GM12875 (cell line): ENCODE measurements around the gene ARHGAP5.

Experiments used
- H3K4me3 ChIP-seq: one replicate; pipeline ENCODE4 v1.5.1; 2011; ENCODE audit warnings: low read depth, low read length, control low read depth
- TF ChIP-seq, protein P1 (sequence below): IDR thresholded peaks from 2 replicates; pipeline ENCODE4 v1.5.1; 2011; ENCODE audit warnings: low read depth, mild to moderate bottlenecking, control low read depth, inconsistent platforms, low read length, moderate library complexity, borderline replicate concordance; ENCODE audit not compliant: insufficient read depth

ARHGAP5 gene

DNA sequence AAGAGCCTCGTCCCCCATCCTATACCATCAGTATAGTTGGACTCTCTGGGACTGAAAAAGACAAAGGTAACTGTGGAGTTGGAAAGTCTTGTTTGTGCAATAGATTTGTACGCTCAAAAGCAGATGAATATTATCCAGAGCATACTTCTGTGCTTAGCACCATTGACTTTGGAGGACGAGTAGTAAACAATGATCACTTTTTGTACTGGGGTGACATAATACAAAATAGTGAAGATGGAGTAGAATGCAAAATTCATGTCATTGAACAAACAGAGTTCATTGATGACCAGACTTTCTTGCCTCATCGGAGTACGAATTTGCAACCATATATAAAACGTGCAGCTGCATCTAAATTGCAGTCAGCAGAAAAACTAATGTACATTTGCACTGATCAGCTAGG is 13.6 kb downstream of the ARHGAP5 start:
- H3K4me3 ChIP-seq, result no peak overlapping the region
- TF ChIP-seq, protein P1, sequence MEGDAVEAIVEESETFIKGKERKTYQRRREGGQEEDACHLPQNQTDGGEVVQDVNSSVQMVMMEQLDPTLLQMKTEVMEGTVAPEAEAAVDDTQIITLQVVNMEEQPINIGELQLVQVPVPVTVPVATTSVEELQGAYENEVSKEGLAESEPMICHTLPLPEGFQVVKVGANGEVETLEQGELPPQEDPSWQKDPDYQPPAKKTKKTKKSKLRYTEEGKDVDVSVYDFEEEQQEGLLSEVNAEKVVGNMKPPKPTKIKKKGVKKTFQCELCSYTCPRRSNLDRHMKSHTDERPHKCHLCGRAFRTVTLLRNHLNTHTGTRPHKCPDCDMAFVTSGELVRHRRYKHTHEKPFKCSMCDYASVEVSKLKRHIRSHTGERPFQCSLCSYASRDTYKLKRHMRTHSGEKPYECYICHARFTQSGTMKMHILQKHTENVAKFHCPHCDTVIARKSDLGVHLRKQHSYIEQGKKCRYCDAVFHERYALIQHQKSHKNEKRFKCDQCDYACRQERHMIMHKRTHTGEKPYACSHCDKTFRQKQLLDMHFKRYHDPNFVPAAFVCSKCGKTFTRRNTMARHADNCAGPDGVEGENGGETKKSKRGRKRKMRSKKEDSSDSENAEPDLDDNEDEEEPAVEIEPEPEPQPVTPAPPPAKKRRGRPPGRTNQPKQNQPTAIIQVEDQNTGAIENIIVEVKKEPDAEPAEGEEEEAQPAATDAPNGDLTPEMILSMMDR, result no peak

DNA sequence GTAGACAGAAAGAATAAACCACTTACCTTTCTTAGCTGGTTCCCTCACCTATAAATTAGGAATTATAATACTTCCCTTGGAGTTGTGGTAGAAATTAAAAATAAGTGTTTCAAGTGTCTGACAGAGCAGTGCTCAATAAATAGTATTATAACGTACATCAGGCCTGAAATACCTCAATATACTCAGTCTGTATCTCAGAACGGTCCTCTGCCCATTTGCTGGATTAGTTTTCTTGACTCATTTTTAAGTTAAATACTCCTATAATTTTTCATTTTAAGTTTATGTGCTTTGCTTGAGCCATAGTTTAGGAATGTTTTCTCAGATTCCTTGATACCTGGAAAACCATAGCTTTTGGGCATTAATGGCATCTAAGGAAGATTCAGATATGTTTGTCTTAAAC is 22.4 kb downstream of the ARHGAP5 start:
- no peak overlapping the region for H3K4me3 ChIP-seq
- TF ChIP-seq, protein P1, result no peak

DNA sequence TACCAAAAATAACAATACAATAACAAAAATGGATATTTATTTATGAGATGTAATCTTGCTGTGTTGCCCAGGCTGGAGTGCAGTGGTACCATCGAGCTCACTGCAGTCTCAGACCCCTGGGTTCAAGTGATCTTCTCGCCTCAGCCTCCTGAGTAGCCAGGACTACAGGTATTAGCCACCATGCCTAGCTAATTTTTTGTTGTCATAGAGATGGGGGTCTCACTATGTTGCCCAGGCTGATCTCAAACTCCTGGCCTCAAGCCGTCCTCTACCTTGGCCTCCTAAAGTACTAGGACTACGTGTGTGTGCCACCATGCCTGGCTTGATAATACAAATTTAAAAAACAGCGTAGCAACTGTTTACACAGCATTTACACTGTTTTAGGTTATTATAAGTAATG is 23.1 kb downstream of the ARHGAP5 start:
- TF ChIP-seq, protein P1, result no peak

DNA sequence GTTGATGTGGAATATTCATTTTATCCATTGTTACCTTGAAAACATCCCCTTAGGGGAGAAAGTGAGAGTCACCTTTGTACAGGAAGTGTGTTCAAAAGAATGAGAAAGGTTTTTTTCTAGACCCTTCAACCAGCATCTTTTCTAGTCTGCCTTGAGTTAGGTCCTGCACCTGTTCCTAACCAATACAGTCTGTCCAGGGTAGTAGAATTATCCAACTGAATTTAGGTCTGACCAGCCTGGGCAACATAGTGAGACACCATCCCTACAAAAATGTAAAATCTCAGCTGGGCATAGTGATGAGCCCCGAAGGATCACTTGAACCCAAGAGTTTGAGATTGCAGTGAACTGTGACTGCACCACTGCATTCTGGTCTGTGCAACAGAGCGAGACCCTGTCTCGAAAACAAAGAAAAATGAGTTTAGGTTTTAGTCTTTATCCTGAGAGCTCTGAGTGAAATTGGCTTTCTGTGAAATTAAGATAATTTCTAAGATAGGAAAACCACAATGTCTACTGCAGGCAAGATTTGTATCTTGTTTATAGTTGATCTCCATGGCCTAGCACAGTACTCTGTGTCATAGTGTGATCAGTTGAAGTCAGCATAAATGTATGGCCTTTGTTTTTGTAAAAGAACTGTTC is 25.2 kb downstream of the ARHGAP5 start:
- TF ChIP-seq, protein P1, result no peak
- no peak overlapping the region for H3K4me3 ChIP-seq

More for the DNA sequence above, 23.1 kb downstream of the ARHGAP5 start:
- H3K4me3 ChIP-seq, result no peak overlapping the region

DNA sequence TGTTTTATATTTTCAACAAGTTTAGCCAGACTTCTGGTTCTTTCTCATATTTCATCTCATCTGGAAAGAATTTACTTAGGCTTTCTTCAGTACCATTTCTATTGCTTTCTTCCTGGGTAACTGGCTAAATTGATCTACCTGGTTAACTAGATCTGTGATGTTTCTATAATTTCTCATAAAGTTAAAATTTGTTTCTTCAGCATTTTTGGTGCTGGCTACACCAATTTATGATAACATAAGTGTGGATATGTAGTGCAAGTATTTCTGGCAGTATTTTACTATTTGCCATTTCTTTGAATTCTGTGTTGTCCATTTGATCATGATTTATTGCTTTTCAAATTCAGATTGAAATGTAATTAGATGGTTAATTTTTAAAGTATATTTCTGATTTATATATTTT is 25.9 kb downstream of the ARHGAP5 start:
- TF ChIP-seq, protein P1, result no peak

DNA sequence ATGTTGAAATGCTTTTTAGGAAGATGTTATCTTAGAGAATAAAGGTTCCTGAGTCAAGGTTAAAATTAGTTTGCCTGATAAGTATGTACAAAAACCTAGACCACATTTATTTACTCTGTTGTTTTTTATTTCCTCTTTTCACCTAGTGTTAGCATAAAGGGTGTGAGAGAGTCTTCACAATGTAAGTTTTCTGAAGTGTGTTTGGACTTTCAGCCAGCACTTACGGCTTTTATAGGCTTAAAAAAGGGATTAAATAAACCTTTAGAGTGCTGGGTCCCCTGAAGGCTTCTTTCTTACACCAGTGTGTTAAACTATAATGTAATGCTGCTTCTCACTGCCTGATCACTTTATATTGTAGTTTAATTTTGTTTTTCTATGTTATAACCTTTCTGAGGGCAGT is 27.2 kb downstream of the ARHGAP5 start:
- H3K4me3 ChIP-seq, result no peak overlapping the region
- TF ChIP-seq, protein P1, result no peak

More for the DNA sequence above, 25.9 kb downstream of the ARHGAP5 start:
- H3K4me3 ChIP-seq, result no peak overlapping the region

DNA sequence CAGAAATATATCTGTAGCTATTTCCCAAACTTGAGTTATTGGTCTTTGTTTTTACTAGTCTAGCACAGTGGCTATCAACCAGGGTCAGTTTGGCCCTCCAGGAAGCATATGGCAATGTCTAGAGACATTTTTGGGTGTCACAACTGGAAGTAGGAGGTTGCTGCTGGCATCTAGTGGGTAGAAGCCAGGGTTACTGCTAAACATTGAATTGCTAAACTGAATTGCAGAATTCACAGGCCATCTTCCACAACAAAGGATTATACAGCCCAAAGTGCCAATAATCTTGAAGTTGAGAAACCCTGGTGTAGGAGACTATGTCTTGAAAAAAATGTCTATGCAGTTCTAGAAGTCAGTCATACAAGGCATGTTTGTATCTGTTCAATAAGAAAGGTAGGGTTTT is 27.7 kb downstream of the ARHGAP5 start:
- TF ChIP-seq, protein P1, result no peak
- H3K4me3 ChIP-seq, result no peak overlapping the region
